ENCODE measurements around the gene CAPN1. TPM values are rescaled to one million over a fixed set of nuclear protein-coding genes. Genes with fewer than 3 reads are reported as not detected.

Gene CAPN1
- total and polyA plus RNA-seq, 2 of the 4 experiments (the other 2 are of a cell fraction): 110 to 182 TPM

DNA sequence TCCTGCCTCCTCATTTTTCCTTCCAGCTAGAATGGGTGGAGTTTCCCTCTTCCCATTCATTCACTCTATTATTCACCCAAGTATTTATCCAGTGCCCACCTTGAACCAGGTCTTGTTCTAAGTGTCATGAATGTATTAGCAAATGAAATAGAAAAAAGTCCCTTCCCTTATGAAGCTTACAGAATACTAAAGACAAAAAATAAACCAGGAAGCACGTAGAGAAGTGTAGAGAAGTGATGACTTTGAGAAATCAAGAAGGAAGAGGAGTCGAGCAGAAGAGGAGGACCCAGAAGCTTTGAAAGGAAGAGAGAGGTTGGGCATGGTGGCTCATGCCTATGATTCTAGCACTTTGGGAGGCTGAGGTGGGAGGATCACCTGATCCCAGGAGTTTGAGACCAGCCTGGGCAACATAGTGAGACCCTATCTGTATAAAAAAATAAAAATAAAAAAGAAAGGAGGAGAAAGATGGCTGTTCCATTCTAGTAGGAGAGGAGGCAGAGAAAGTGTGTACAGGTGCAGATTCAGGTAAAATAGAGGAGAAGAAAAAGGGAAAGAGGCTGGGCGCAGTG, 30.3 kb upstream of the CAPN1 start:
- no peak overlapping the region for H2AK9ac ChIP-seq (replicated peaks; ENCODE audit: low read depth, low read length, poor library complexity)
- no peak overlapping the region for H3K27ac ChIP-seq (ENCODE audit: insufficient read depth, low read length)
- H2BK5ac ChIP-seq (ENCODE audit: low read depth, low read length, poor library complexity, severe bottlenecking): no peak overlapping the region
- intact Hi-C loops (cut with micrococcal nuclease): no loop called here
- peaks cover 2% of the 10 kb centered on the region for H3K4me1 ChIP-seq (ENCODE audit: control insufficient read depth, insufficient read depth, low read length)
- H3K36me3 ChIP-seq (ENCODE audit: control insufficient read depth, insufficient read depth, low read length): no peaks in the 10 kb centered on the region
- in situ Hi-C loops (cut with MboI; ENCODE audit: low sequenced_read_pairs): no loop called here
- no peak overlapping the region; the same call in 1 of the 2 replicates for H2AK5ac ChIP-seq (ENCODE audit: low read depth, low read length)
- H3K4ac ChIP-seq (ENCODE audit: low read depth, low read length): no peak overlapping the region
- peak overlapping the region; percentile 84 for H2AFZ ChIP-seq (replicated peaks; ENCODE audit: low read length, poor library complexity)
- H3K9me1 ChIP-seq (ENCODE audit: insufficient read depth, low read length): no peaks in the 10 kb centered on the region
- H3K79me1 ChIP-seq (ENCODE audit: low read depth in 1 of 2, low read length in 2 of 2): no peaks in the 10 kb centered on the region
- H2BK15ac ChIP-seq (ENCODE audit: low read depth, low read length): no peak overlapping the region
- TF ChIP-seq RFX5 (IDR thresholded peaks at IDR 0.05; ENCODE audit: low read depth, low read length): no peak
- no peak for TF ChIP-seq POLR2A (IDR thresholded peaks at IDR 0.05; ENCODE audit: low read depth, low read length)
- 67% methylated on average over 1 of the region's 3 CpGs; no CpG with 5 or more reads in 1 of the 2 experiments for WGBS, 2 experiments (ENCODE audit: extremely low coverage in 2 of 2, insufficient read length in 1 of 2)
- H3K23ac ChIP-seq (ENCODE audit: low read depth, low read length): no peak overlapping the region
- peaks cover 3% of the 10 kb centered on the region; the same call in 1 of the 2 replicates for H3K9me3 ChIP-seq (ENCODE audit: control insufficient read depth, insufficient read depth, low read length)
- H3K56ac ChIP-seq (ENCODE audit: extremely low read depth, insufficient read depth, low read length): no peak overlapping the region
- no peak overlapping the region for H3K4me2 ChIP-seq (ENCODE audit: low read depth, low read length)
- DNase-seq: no peak
- H3K9ac ChIP-seq (ENCODE audit: low read depth, low read length): no peak overlapping the region
- no TSS peak for BruUV-seq (replicated peaks)
- CTCF ChIA-PET: no interaction called here
- H2BK20ac ChIP-seq (ENCODE audit: low read depth, low read length): no peak overlapping the region
- no peak overlapping the region for H3K4me3 ChIP-seq (ENCODE audit: insufficient read depth, low read depth, low read length)
- H4K91ac ChIP-seq (ENCODE audit: insufficient read depth, low read depth, low read length): no peak overlapping the region
- H4K8ac ChIP-seq (ENCODE audit: low read depth in 2 of 2, low read length in 2 of 2): no peak overlapping the region
- dilution Hi-C loops (cut with HindIII; ENCODE audit: low sequenced_read_pairs, unreplicated experiment): no loop called here
- no peak overlapping the region for H3K18ac ChIP-seq (ENCODE audit: low read depth, low read length)
- no peak for ATAC-seq (ENCODE audit: low read depth)
- POLR2A ChIA-PET (ENCODE audit: unreplicated experiment): no interaction called here
- H4K20me1 ChIP-seq (ENCODE audit: insufficient read depth, low read length): no peaks in the 10 kb centered on the region
- no peak overlapping the region for H3K14ac ChIP-seq (replicated peaks; ENCODE audit: low read depth, low read length)
- H3K27me3 ChIP-seq (ENCODE audit: control insufficient read depth, insufficient read depth, low read length): peaks cover 3% of the 10 kb centered on the region; the same call in 1 of the 2 replicates
- no peak overlapping the region for H4K5ac ChIP-seq (ENCODE audit: low read depth, low read length)
- no peak overlapping the region for H2BK120ac ChIP-seq (ENCODE audit: low read depth, low read length)
